ENCODE results near the gene GBP4. TPM values are rescaled to one million over a fixed set of nuclear protein-coding genes. Genes with fewer than 3 reads are reported as not detected.

GBP4 gene
- total and polyA plus RNA-seq, 2 experiments from 2014 or later: 0.03 TPM; not detected in 1

GRCh38 chr1:89201106-89201794 is 2.5 kb upstream of the GBP4 start:
- Histone ChIP-seq H4K20me1 (replicated peaks; ENCODE audit: insufficient read depth) (no peaks in the 10 kb centered on the region), H3K36me3 (ENCODE audit: insufficient read depth) (no peaks in the 10 kb centered on the region), H2AFZ (no peak overlapping the region), H3K79me2 (replicated peaks; ENCODE audit: insufficient read depth) (no peaks in the 10 kb centered on the region), H3K4me3 (no peak overlapping the region), H3F3A (replicated peaks; ENCODE audit: low read depth) (no peaks in the 10 kb centered on the region), H3K27ac (ENCODE audit: low read depth) (no peak overlapping the region), H3K27me3 (ENCODE audit: insufficient read depth) (no peaks in the 10 kb centered on the region), H3K4me1 (ENCODE audit: insufficient read depth) (no peaks in the 10 kb centered on the region), H3K4me2 (no peak overlapping the region), H3K9me2 (ENCODE audit: insufficient read depth) (no peaks in the 10 kb centered on the region)
- ATAC-seq (no peak), DNase-seq (ENCODE audit: low spot score) (no peak)
- Mint-ChIP-seq H3K36me3 (ENCODE audit: low read depth) (peaks cover 6% of the 10 kb centered on the region; the same call in 2 of the 3 replicates), H3K4me1 (peaks cover 6% of the 10 kb centered on the region; the same call in 2 of the 3 replicates), H3K27me3 (ENCODE audit: insufficient read depth, low read depth, poor library complexity) (peaks cover 4% of the 10 kb centered on the region), H3K4me3 (no peak overlapping the region), H3K27ac (no peak overlapping the region), H3K9me3 (peaks cover 22% of the 10 kb centered on the region)
- no peak for TF ChIP-seq ZNF462 (CRISPR knock-in tag; IDR thresholded peaks at IDR 0.05)
- TF ChIP-seq STAT1 (IDR thresholded peaks at IDR 0.05; ENCODE audit: unreplicated experiment): no peak
- TF ChIP-seq EZH2 (IDR thresholded peaks at IDR 0.05; ENCODE audit: low read depth, unreplicated experiment): no peak
- no peak for TF ChIP-seq CTCF (conservative IDR thresholded peaks at IDR 0.05; ENCODE audit: low read depth in 2 of 2)
- TF ChIP-seq ETS1 (IDR thresholded peaks at IDR 0.05): no peak
- TF ChIP-seq CREB1 (CRISPR knock-in tag; IDR thresholded peaks at IDR 0.05; ENCODE audit: low read depth): no peak
- no peak for TF ChIP-seq JUNB (IDR thresholded peaks at IDR 0.05; ENCODE audit: unreplicated experiment)
- TF ChIP-seq POLR2AphosphoS5 (IDR thresholded peaks at IDR 0.05; ENCODE audit: low read depth): no peak
- no peak for TF ChIP-seq ZNF331 (CRISPR knock-in tag; IDR thresholded peaks at IDR 0.05; ENCODE audit: low read depth)
- no peak for TF ChIP-seq ZNF114 (CRISPR knock-in tag; IDR thresholded peaks at IDR 0.05)
- no peak for TF ChIP-seq EZH2phosphoT487 (IDR thresholded peaks at IDR 0.05; ENCODE audit: unreplicated experiment)
- no peak for TF ChIP-seq NANOG (IDR thresholded peaks at IDR 0.05; ENCODE audit: borderline replicate concordance)
- no peak for TF ChIP-seq REST (IDR thresholded peaks at IDR 0.05; ENCODE audit: unreplicated experiment)
